Stomach (tissue), 9 donors: ENCODE data around the gene ZNF776. TPM values are rescaled to one million over a fixed set of nuclear protein-coding genes. Genes with fewer than 3 reads are reported as not detected.

ENCODE experiments used
- DNase-seq, 2 donors: peaks; one replicate each; pipeline versions ENCODE4 v3.0.0 to v3.0.0-alpha.2; 2013 to 2019
- H3K27ac ChIP-seq, 5 donors: fragments of 200-600 bp in 4 of 5; sonication (generic) in 4 of 5; one replicate each; pipeline ENCODE4 v1.5.1; 2013 to 2019; ENCODE audit warnings: mild to moderate bottlenecking in 1 of 5, moderate library complexity in 1 of 5
- H3K27me3 ChIP-seq, 3 donors: fragments of 200-600 bp; sonication (generic); one replicate each; pipeline ENCODE4 v1.5.1; 2017 to 2019; ENCODE audit warnings: mixed run types in 1 of 3
- H3K36me3 ChIP-seq, 4 donors: fragments of 200-600 bp; sonication (generic); 1 replicate in 3 of 4; 2 replicates in 1 of 4; pipeline ENCODE4 v1.5.1; 2016 to 2019
- H3K4me1 ChIP-seq, 4 donors: fragments of 200-600 bp; sonication (generic); one replicate each; pipeline ENCODE4 v1.5.1; 2016 to 2019
- H3K4me3 ChIP-seq, 4 donors: fragments of 200-600 bp; sonication (generic) in 3 of 4; one replicate each; pipeline ENCODE4 v1.5.1; 2016 to 2019; ENCODE audit warnings: mild to moderate bottlenecking in 1 of 4
- H3K9me3 ChIP-seq, 4 donors: fragments of 200-600 bp; sonication (generic); one replicate each; pipeline ENCODE4 v1.5.1; 2016 to 2019
- CTCF ChIP-seq, 7 experiments: fragments of 450-650 bp in 4 of 7; fragments of 200-600 bp in 3 of 7; sonication (generic) in 3 of 7; IDR thresholded peaks; one replicate each; pipeline ENCODE4 v1.5.1; 2016 to 2019; ENCODE audit warnings: antibody characterized with exemption in 7 of 7, control low read depth in 2 of 7, mild to moderate bottlenecking in 1 of 7
- EP300 ChIP-seq: sonication (generic); formaldehyde crosslinking; IDR thresholded peaks from one replicate; pipeline ENCODE4 v1.6.1; 2017; ENCODE audit warnings: antibody characterized with exemption
- POLR2A ChIP-seq, 4 donors: fragments of 450-650 bp; IDR thresholded peaks; one replicate each; pipeline ENCODE4 v1.6.1; 2016; ENCODE audit warnings: antibody characterized with exemption in 4 of 4, control low read depth in 2 of 4, mild to moderate bottlenecking in 1 of 4, moderate library complexity in 1 of 4
- POLR2AphosphoS5 ChIP-seq, 3 donors: sonication (generic); formaldehyde crosslinking; IDR thresholded peaks; one replicate each; pipeline ENCODE4 v1.6.1; 2016; ENCODE audit warnings: antibody characterized with exemption in 3 of 3
- WGBS, 5 donors: extraction: QIAGEN DNeasy Blood & Tissue Kit in 3 of 5; methylation state at CpG; one replicate each; pipeline versions ENCODE4 v1.1.5 to v1.1.7; 2013 to 2018; 5-methylcytosine and 5-hydroxymethylcytosine counted together
- intact Hi-C: fragments of 100-400 bp; cut with DNase I; formaldehyde crosslinking; loops from one replicate; pipeline ENCODE4 v1.15.1; 2023; ENCODE audit warnings: low total_unique reads
- polyA plus RNA-seq, 3 donors: library from polyadenylated mRNA; stranded (reverse); fragments of 200-250 nt; gene quantifications; one replicate each; pipeline ENCODE4 v1.2.3, GENCODE V29; 2013
- total RNA-seq, 5 donors: library from RNA; depleted of rRNA; stranded (reverse); fragments of >200 nt; gene quantifications; one replicate each; pipeline versions ENCODE4 v1.1.0 to v1.2.3, GENCODE V29; 2014 to 2016
- donor health status: healthy with polysubstance abuse.
- donor health status: Bipolar disorder and iron deficiency.
- donor health status: healthy.

Gene ZNF776
- total and polyA plus RNA-seq, 8 donors: 1.9 to 72.0 (median 19.2) TPM

- Histone ChIP-seq H3K36me3 (peaks cover 0 to 47% (median 14%) of the 10 kb centered on the region in 4 donors), H3K9me3 (peaks cover 39 to 100% (median 92%) of the 10 kb centered on the region in 4 donors), H3K4me3 (peak overlapping the region in 2 of 4 donors; percentile 45 to 54), H3K4me1 (no peaks in the 10 kb centered on the region), H3K27me3 (no peaks in the 10 kb centered on the region), H3K27ac (peak overlapping the region in 1 of 5 donors; percentile 67)
- intact Hi-C loops: no loop called here
- peak in 1 of 2 donors; percentile 31 for DNase-seq
- WGBS, 5 donors: 56 to 68% (median 63%) methylated on average over 15 of the region's 15 CpGs
- TF ChIP-seq EP300: no peak
- no peak for TF ChIP-seq POLR2AphosphoS5 (IDR thresholded peaks at IDR 0.05)
- no peak for TF ChIP-seq POLR2A (IDR thresholded peaks at IDR 0.05)
- no peak for TF ChIP-seq CTCF (IDR thresholded peaks at IDR 0.05)
Measured at GRCh38 chr19:57709616-57710015, 37.0 kb upstream of the ZNF776 start.

GRCh38 chr19:57712222-57712621 is 34.4 kb upstream of the ZNF776 start:
- intact Hi-C loops: no loop called here
- Histone ChIP-seq H3K4me3 (no peak overlapping the region), H3K27ac (no peak overlapping the region), H3K9me3 (peaks cover 30 to 100% (median 86%) of the 10 kb centered on the region in 4 donors), H3K27me3 (no peaks in the 10 kb centered on the region), H3K4me1 (no peaks in the 10 kb centered on the region), H3K36me3 (peaks cover 0 to 62% (median 24%) of the 10 kb centered on the region in 4 donors)
- DNase-seq: no peak
- no peak for TF ChIP-seq CTCF (IDR thresholded peaks at IDR 0.05)
- TF ChIP-seq POLR2AphosphoS5 (IDR thresholded peaks at IDR 0.05): no peak
- TF ChIP-seq EP300: no peak
- TF ChIP-seq POLR2A (IDR thresholded peaks at IDR 0.05): no peak
- WGBS, 5 donors: 67 to 78% (median 69%) methylated on average over 1 of the region's 1 CpG

GRCh38 chr19:57719424-57719823 is 27.2 kb upstream of the ZNF776 start:
- Histone ChIP-seq H3K9me3 (peaks cover 54 to 100% (median 89%) of the 10 kb centered on the region in 4 donors), H3K36me3 (peaks cover 22 to 86% (median 59%) of the 10 kb centered on the region in 4 donors), H3K27ac (no peak overlapping the region), H3K4me3 (no peak overlapping the region), H3K4me1 (no peaks in the 10 kb centered on the region), H3K27me3 (no peaks in the 10 kb centered on the region)
- no peak for TF ChIP-seq POLR2AphosphoS5 (IDR thresholded peaks at IDR 0.05)
- TF ChIP-seq EP300: no peak
- no peak for DNase-seq
- intact Hi-C loops: no loop called here

- 78 to 93% (median 88%) methylated on average over 2 to 4 of the region's 4 CpGs for WGBS, 5 donors
- TF ChIP-seq EP300: no peak
- H3K36me3 ChIP-seq: peaks cover 22 to 86% (median 54%) of the 10 kb centered on the region in 4 donors
- peaks cover 54 to 100% (median 91%) of the 10 kb centered on the region in 4 donors for H3K9me3 ChIP-seq
- no peaks in the 10 kb centered on the region for H3K4me1 ChIP-seq
- intact Hi-C loops: no loop called here
- H3K27ac ChIP-seq: no peak overlapping the region
- no peak overlapping the region for H3K4me3 ChIP-seq
- H3K27me3 ChIP-seq: no peaks in the 10 kb centered on the region
- no peak for DNase-seq
Measured at GRCh38 chr19:57719901-57720519, 26.6 kb upstream of the ZNF776 start.

- no peak for TF ChIP-seq CTCF (IDR thresholded peaks at IDR 0.05)
- TF ChIP-seq EP300: no peak
- no peak for TF ChIP-seq POLR2A (IDR thresholded peaks at IDR 0.05)
- no peak for TF ChIP-seq POLR2AphosphoS5 (IDR thresholded peaks at IDR 0.05)
- Histone ChIP-seq H3K4me3 (no peak overlapping the region), H3K27me3 (no peaks in the 10 kb centered on the region), H3K27ac (no peak overlapping the region), H3K36me3 (peaks cover 22 to 80% (median 52%) of the 10 kb centered on the region in 4 donors), H3K9me3 (peaks cover 54 to 100% (median 92%) of the 10 kb centered on the region in 4 donors), H3K4me1 (no peaks in the 10 kb centered on the region)
- DNase-seq: no peak
- intact Hi-C loops: no loop called here
- WGBS, 5 donors: 97 to 98% (median 97%) methylated on average over 10 of the region's 10 CpGs
Measured at GRCh38 chr19:57720878-57721277, 25.7 kb upstream of the ZNF776 start.
